Articular chondrocyte of knee joint (primary cell): Measurements from ENCODE around the gene GOLGA8R. TPM values are rescaled to one million over a fixed set of nuclear protein-coding genes. Genes with fewer than 3 reads are reported as not detected.

Source experiments
- small RNA-seq: library from RNA; depleted of rRNA; stranded (forward); fragments of <200 nt; gene quantifications from one replicate; pipeline ENCODE3, GENCODE V24; 2012
- total RNA-seq: library from RNA; depleted of rRNA; stranded (reverse); fragments of >200 nt; gene quantifications from 2 replicates; pipeline ENCODE4 v1.2.3, GENCODE V29; 2012

Gene GOLGA8R, protein sequence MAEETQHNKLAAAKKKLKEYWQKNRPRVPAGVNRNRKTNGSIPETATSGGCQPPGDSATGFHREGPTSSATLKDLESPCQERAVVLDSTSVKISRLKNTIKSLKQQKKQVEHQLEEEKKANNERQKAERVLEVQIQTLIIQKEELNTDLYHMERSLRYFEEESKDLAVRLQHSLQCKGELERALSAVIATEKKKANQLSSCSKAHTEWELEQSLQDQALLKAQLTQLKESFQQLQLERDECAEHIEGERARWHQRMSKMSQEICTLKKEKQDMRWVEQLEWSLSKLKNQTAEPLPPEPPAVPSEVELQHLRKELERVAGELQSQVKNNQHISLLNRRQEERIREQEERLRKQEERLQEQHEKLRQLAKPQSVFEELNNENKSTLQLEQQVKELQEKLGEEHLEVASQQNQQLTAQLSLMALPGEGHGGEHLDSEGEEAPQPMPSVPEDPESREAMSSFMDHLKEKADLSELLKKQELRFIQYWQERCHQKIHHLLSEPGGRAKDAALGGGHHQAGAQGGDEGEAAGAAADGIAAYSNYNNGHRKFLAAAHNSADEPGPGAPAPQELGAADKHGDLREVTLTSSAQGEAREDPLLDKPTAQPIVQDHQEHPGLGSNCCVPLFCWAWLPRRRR
- total RNA-seq = 2.7 and 4.1 TPM in 2 replicates

DNA sequence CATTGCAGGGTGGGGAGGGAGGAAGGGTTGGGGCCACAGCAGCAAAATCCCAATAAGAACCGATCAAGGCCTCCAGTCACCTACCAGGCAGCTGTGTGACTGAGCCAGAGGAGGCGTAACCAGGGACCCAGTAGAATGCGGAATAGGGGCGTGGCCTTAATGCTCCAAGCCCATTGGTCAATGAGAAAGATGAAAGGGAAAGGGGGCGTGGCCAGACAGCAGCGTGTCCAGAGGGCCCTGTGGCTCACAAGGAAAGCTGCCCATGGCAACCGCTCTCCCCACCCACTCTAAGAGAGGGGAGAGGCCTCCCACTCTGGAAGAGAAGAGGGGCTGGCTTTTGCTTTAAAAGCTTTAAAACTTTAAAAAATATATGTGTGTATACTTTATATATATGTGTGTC lies at the start of gene GOLGA8R:
GOLGA8R (minus strand) TSS at position 101 of the 400 bp plus-strand sequence; CDS start at position 3, 98 bp downstream.

DNA sequence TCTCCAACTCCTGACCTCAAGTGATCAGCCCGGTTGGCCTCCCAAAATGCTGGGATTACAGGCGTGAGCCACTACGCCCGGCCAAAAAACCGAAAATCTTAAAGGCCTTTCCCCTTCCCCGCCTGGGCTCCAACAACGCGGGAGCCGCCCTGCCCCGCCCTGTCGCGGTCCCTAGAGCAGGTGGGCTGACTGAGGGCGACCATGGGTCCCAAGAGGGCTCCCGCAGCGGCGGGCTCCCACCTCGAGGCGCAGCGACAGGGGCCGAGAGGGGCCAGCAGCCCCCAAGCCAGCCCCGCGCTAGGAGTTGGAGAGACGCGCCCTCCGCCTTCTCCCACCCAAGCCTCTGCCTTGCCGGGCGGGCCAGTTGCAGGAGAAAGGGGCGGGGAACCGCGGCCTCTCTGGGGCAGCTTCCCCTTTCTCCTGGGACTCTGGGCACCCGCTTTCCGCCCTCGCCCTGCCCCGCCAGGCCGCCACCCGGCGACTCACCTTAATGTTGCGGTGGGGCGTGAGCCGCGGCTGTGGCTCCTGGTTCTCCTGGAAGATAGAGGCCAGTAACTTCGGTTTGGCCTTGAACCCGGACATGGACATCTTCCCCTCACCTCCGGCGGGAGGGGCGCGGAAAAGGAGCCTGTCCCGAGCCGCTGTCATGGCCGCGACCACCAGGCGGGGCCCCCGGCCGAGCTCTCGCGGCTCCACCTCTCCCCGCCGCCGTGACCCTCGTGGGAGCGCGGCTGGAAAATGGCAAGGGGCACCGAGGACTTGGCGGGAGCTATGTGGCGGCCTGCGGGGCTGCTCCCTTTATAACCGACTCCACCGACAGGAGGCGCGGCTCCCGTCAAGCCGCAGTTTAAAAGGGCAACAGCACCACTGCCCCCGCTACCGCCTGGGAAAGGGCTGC lies 21.0 kb downstream of the GOLGA8R start, which contains the start of gene CHRFAM7A:
CHRFAM7A (minus strand) TSS at position 775 of the 898 bp plus-strand sequence. CDS start 10,189 bp downstream, outside the sequence.

Small RNA genes lying within 50 kb of the gene (small RNA-seq; reads per million reads assigned to genes)
- gene AC019322.2 (not detected), gene RF00019 (not detected), gene RF00096 (not detected), gene RN7SL196P (not detected)

Other genes starting within 250 kb of the GOLGA8R start
- gene CHRFAM7A, start 20.7 kb downstream of the GOLGA8R start, total RNA-seq = 2.8 and 4.3 TPM in 2 replicates
- 1.7 and 2.4 TPM in 2 replicates for gene GOLGA8Q, start 137.8 kb upstream of the GOLGA8R start, total RNA-seq
- 1.4 and 1.9 TPM in 2 replicates for gene GOLGA8H, start 189.8 kb upstream of the GOLGA8R start, total RNA-seq